H1 (cell line): Measurements from ENCODE around the gene DUSP23. TPM values are rescaled to one million over a fixed set of nuclear protein-coding genes. Genes with fewer than 3 reads are reported as not detected.

Experiments
- MAFK ChIP-seq: IDR thresholded peaks from 2 replicates; pipeline ENCODE4 v1.6.1; 2012; ENCODE audit warnings: low read depth, mild to moderate bottlenecking, improper control_type of control experiment, low read length
- polyA plus RNA-seq, 7 experiments: library from polyadenylated mRNA; depleted of rRNA in 3 of 7; stranded (reverse) in 5 of 7; unstranded in 2 of 7; fragments of >200 nt in 5 of 7; fragments of 200-250 nt in 2 of 7; gene quantifications; 1 replicate in 5 of 7; 2 replicates in 1 of 7; 4 replicates in 1 of 7; pipeline versions ENCODE4 v1.2.1 to v1.2.3, GENCODE V29; 2011 to 2013; ENCODE audit warnings: missing spikeins in 2 of 7, mixed read lengths in 2 of 7
- total RNA-seq: library from RNA; stranded (reverse); fragmentation: NEBNext Ultra II Directional; extraction: Animal tissue kit (Norgen Biotek cat#: 25700); gene quantifications from 2 replicates; pipeline ENCODE4 v1.2.1, GENCODE V29; 2021

The DUSP23 gene
- total and polyA plus RNA-seq, 2 of the 8 experiments (the other 6 are each of a cell fraction or from before 2014, with no cell fraction given) = 45.8 to 80.1 TPM

DNA sequence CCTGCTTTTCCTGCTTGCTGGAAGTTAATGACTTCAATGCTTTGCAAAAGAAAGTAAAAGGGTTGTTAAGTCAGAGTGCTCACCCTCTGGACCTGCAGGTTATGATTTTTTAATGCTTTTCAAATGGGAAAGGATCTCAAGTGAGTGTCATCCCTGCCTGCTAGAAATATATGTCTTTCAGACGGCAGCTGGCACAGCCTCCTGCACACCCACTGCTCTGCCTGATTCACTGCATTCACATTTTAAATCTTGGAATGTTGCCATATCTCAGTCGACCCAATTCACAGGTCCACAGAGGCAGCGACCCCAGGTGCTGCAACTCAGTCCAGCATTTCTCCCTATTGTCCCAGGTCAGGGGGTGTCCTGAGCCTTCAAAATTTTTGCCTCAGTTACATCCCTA lies 10.7 kb downstream of the DUSP23 start (continued):
- no peak for TF ChIP-seq MAFK
